SU-DHL-6 (cell line): ENCODE measurements around the gene APBB2.

Experiments used
- H2AFZ ChIP-seq: fragments of 200-600 bp; sonication (generic); 2 replicates; pipeline ENCODE4 v1.6.1; 2014; ENCODE audit warnings: low read depth, mild to moderate bottlenecking, moderate library complexity, mixed read lengths, antibody characterized with exemption, low read length; ENCODE audit not compliant: severe bottlenecking
- H3F3A ChIP-seq: fragments of 200-600 bp; shearing (Covaris generic); 2 replicates; pipeline ENCODE4 v1.6.0; 2016; ENCODE audit warnings: antibody characterized with exemption, mild to moderate bottlenecking; ENCODE audit not compliant: insufficient read depth
- H3K27ac ChIP-seq: fragments of 200-600 bp; sonication (generic); 2 replicates; pipeline ENCODE4 v1.5.1; 2016; ENCODE audit warnings: low read depth, mild to moderate bottlenecking, low read length, moderate library complexity, mixed read lengths
- H3K27me3 ChIP-seq: fragments of 200-600 bp; sonication (generic), shearing (Covaris generic); 2 replicates; pipeline ENCODE4 v1.6.0; 2014; ENCODE audit warnings: mild to moderate bottlenecking, low read length
- H3K36me3 ChIP-seq: fragments of 200-600 bp; sonication (generic); 2 replicates; pipeline ENCODE4 v1.6.1; 2014; ENCODE audit warnings: mild to moderate bottlenecking, low read length, mixed read lengths
- H3K4me2 ChIP-seq: fragments of 300-600, 200-600 bp; shearing (Covaris generic), sonication (generic); 2 replicates; pipeline ENCODE4 v1.6.0; 2014; ENCODE audit warnings: low read length, low read depth, mild to moderate bottlenecking; ENCODE audit not compliant: poor library complexity, severe bottlenecking
- H3K4me3 ChIP-seq: fragments of 200-600 bp; sonication (generic); 2 replicates; pipeline ENCODE4 v1.5.1; 2014; ENCODE audit warnings: antibody characterized with exemption, low read length, mild to moderate bottlenecking, mixed read lengths; ENCODE audit not compliant: insufficient read depth, poor library complexity, severe bottlenecking
- H3K79me2 ChIP-seq: fragments of 200-600 bp; sonication (generic); 2 replicates; pipeline ENCODE4 v1.6.1; 2014; ENCODE audit warnings: mild to moderate bottlenecking, low read length, moderate library complexity; ENCODE audit not compliant: insufficient read depth
- H3K9ac ChIP-seq: fragments of 200-600 bp; sonication (generic); 2 replicates; pipeline ENCODE4 v1.7.0; 2014; ENCODE audit warnings: mild to moderate bottlenecking, low read length
- H3K9me2 ChIP-seq: fragments of 200-600 bp; sonication (generic); replicated peaks from 2 replicates; pipeline ENCODE4 v1.6.1; 2014; ENCODE audit warnings: low read length; ENCODE audit not compliant: insufficient read depth
- H3K9me3 ChIP-seq: fragments of 200-600 bp; sonication (generic); 2 replicates; pipeline ENCODE4 v1.6.1; 2014; ENCODE audit warnings: low read length, mixed read lengths; ENCODE audit not compliant: insufficient read depth
- H4K20me1 ChIP-seq: fragments of 200-600 bp; sonication (generic); 2 replicates; pipeline ENCODE4 v1.6.1; 2014; ENCODE audit warnings: low read depth, mild to moderate bottlenecking, antibody characterized with exemption, low read length, moderate library complexity, mixed read lengths
- EZH2phosphoT487 ChIP-seq: fragments of 200-600 bp; sonication (generic), shearing (Covaris generic); conservative IDR thresholded peaks from 2 replicates; pipeline ENCODE4 v1.6.1; 2018; ENCODE audit warnings: mild to moderate bottlenecking, antibody characterized with exemption, low read length, moderate library complexity, mixed read lengths
- TF ChIP-seq, protein P1 (sequence below): fragments of 200-600 bp; sonication (generic); IDR thresholded peaks from one replicate; pipeline ENCODE4 v1.5.1; 2017; ENCODE audit warnings: antibody characterized with exemption, mild to moderate bottlenecking, low read length, moderate library complexity; ENCODE audit not compliant: insufficient read depth, poor library complexity, severe bottlenecking

APBB2 gene

DNA sequence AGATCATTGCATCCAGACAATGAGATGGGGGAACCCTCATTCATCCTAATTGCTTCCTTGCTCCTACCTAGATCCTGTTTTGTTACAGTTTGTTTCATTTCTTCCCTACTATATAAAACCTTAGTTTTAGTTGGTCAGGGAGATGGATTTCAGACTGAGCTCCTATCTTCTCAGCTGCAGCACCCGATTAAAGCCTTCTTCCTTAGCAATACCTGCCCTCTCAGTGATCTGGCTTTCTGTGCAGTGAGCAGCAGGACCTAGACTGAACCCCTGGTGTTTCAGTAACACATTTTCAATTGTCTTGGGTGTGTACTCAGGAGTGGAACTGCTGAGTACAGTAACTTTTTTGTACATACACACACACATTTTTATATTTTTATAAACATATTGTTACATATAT, 187.4 kb downstream of the APBB2 start:
- H4K20me1 ChIP-seq = no peaks in the 10 kb centered on the region
- no peak overlapping the region for H2AFZ ChIP-seq
- peaks cover 29% of the 10 kb centered on the region for H3K36me3 ChIP-seq
- no peaks in the 10 kb centered on the region for H3K79me2 ChIP-seq
- H3K9me2 ChIP-seq = no peaks in the 10 kb centered on the region
- H3K4me3 ChIP-seq = no peak overlapping the region
- no peak overlapping the region for H3K4me2 ChIP-seq
- no peaks in the 10 kb centered on the region for H3K27me3 ChIP-seq
- peaks cover 38% of the 10 kb centered on the region for H3K9me3 ChIP-seq
- H3K9ac ChIP-seq = no peak overlapping the region
- no peak for TF ChIP-seq EZH2phosphoT487
- no peaks in the 10 kb centered on the region for H3F3A ChIP-seq
- no peak overlapping the region for H3K27ac ChIP-seq

- Histone ChIP-seq H3K79me2 (no peaks in the 10 kb centered on the region), H3K27ac (no peak overlapping the region), H3K9ac (no peak overlapping the region), H3K36me3 (peaks cover 29% of the 10 kb centered on the region), H3K9me2 (no peaks in the 10 kb centered on the region), H3K27me3 (no peaks in the 10 kb centered on the region), H3F3A (no peaks in the 10 kb centered on the region), H3K4me2 (no peak overlapping the region), H4K20me1 (no peaks in the 10 kb centered on the region), H2AFZ (no peak overlapping the region), H3K9me3 (peaks cover 38% of the 10 kb centered on the region), H3K4me3 (no peak overlapping the region)
- TF ChIP-seq, protein P1, sequence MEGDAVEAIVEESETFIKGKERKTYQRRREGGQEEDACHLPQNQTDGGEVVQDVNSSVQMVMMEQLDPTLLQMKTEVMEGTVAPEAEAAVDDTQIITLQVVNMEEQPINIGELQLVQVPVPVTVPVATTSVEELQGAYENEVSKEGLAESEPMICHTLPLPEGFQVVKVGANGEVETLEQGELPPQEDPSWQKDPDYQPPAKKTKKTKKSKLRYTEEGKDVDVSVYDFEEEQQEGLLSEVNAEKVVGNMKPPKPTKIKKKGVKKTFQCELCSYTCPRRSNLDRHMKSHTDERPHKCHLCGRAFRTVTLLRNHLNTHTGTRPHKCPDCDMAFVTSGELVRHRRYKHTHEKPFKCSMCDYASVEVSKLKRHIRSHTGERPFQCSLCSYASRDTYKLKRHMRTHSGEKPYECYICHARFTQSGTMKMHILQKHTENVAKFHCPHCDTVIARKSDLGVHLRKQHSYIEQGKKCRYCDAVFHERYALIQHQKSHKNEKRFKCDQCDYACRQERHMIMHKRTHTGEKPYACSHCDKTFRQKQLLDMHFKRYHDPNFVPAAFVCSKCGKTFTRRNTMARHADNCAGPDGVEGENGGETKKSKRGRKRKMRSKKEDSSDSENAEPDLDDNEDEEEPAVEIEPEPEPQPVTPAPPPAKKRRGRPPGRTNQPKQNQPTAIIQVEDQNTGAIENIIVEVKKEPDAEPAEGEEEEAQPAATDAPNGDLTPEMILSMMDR = no peak
- TF ChIP-seq EZH2phosphoT487 = no peak
These were observed 188.5 kb downstream of the APBB2 start for GRCh38 chr4:41025824-41026223.

GRCh38 chr4:41024556-41025491, 189.5 kb downstream of the APBB2 start:
- Histone ChIP-seq H3F3A (no peaks in the 10 kb centered on the region), H3K9me3 (peaks cover 38% of the 10 kb centered on the region), H3K9ac (no peak overlapping the region), H3K27ac (no peak overlapping the region), H3K4me2 (no peak overlapping the region), H3K4me3 (peak overlapping the region; percentile 2), H3K27me3 (no peaks in the 10 kb centered on the region), H3K9me2 (no peaks in the 10 kb centered on the region), H3K36me3 (peaks cover 29% of the 10 kb centered on the region), H4K20me1 (no peaks in the 10 kb centered on the region), H3K79me2 (no peaks in the 10 kb centered on the region), H2AFZ (no peak overlapping the region)
- TF ChIP-seq, protein P1 = no peak
- no peak for TF ChIP-seq EZH2phosphoT487

GRCh38 chr4:41022116-41022515, 192.2 kb downstream of the APBB2 start:
- H3K9me3 ChIP-seq = peaks cover 29% of the 10 kb centered on the region; the same call in 1 of the 2 replicates
- H3F3A ChIP-seq = no peaks in the 10 kb centered on the region
- no peak overlapping the region for H2AFZ ChIP-seq
- H3K4me3 ChIP-seq = no peak overlapping the region
- no peaks in the 10 kb centered on the region for H3K27me3 ChIP-seq
- 0 out of 2 replicates have a peak, but pooled peaks cover 5% of the 10 kb centered on the region for H3K79me2 ChIP-seq
- no peak overlapping the region for H3K27ac ChIP-seq
- H3K4me2 ChIP-seq = no peak overlapping the region
- H3K9me2 ChIP-seq = no peaks in the 10 kb centered on the region
- no peaks in the 10 kb centered on the region for H4K20me1 ChIP-seq
- no peak overlapping the region for H3K9ac ChIP-seq
- H3K36me3 ChIP-seq = peaks cover 13% of the 10 kb centered on the region
- TF ChIP-seq EZH2phosphoT487 = no peak
- TF ChIP-seq, protein P1 = no peak
